Ascending aorta (tissue), 2 donors: ENCODE results near the gene TFDP2. TPM values are rescaled to one million over a fixed set of nuclear protein-coding genes. Genes with fewer than 3 reads are reported as not detected.

Experiments used
- DNase-seq, 2 donors: peaks; one replicate each; pipeline ENCODE4 v3.0.0-alpha.2; 2019; ENCODE audit warnings: low spot score in 2 of 2
- H3K27ac ChIP-seq, 2 donors: fragments of 200-600 bp; sonication (generic); one replicate each; pipeline ENCODE4 v1.5.1; 2016 to 2017; ENCODE audit warnings: mild to moderate bottlenecking in 1 of 2
- H3K27me3 ChIP-seq: fragments of 200-600 bp; sonication (generic); one replicate; pipeline ENCODE4 v1.5.1; 2017
- H3K36me3 ChIP-seq, 2 donors: fragments of 200-600 bp; sonication (generic); one replicate each; pipeline ENCODE4 v1.5.1; 2016
- H3K4me1 ChIP-seq, 2 donors: fragments of 200-600 bp; sonication (generic); one replicate each; pipeline ENCODE4 v1.5.1; 2016 to 2017; ENCODE audit warnings: mild to moderate bottlenecking in 1 of 2
- H3K4me3 ChIP-seq, 2 donors: fragments of 200-600 bp; sonication (generic); one replicate each; pipeline ENCODE4 v1.5.1; 2016 to 2017; ENCODE audit warnings: mild to moderate bottlenecking in 1 of 2
- H3K9me3 ChIP-seq, 2 donors: fragments of 200-600 bp; sonication (generic); one replicate each; pipeline ENCODE4 v1.5.1; 2016
- intact Hi-C: fragments of 100-400 bp; cut with DNase I; formaldehyde crosslinking; loops from one replicate; pipeline ENCODE4 v1.15.1; 2023
- total RNA-seq: library from RNA; depleted of rRNA; stranded (reverse); fragments of >200 nt; gene quantifications from one replicate; pipeline ENCODE4 v1.1.0, GENCODE V29; 2016
- TF ChIP-seq, protein P1 (sequence below), 3 experiments: fragments of 200-600 bp in 2 of 3; fragments of 450-650 bp in 1 of 3; sonication (generic) in 2 of 3; IDR thresholded peaks; one replicate each; pipeline ENCODE4 v1.5.1; 2016 to 2019; ENCODE audit warnings: antibody characterized with exemption in 3 of 3, mild to moderate bottlenecking in 1 of 3, moderate library complexity in 1 of 3

TFDP2 gene
- total RNA-seq, 1 donor from 2014 or later = 23.0 TPM

GRCh38 chr3:142134799-142135325, 14.5 kb downstream of the TFDP2 start:
- no peak for DNase-seq
- no peaks in the 10 kb centered on the region for H3K9me3 ChIP-seq
- no peak overlapping the region for H3K27ac ChIP-seq
- H3K27me3 ChIP-seq = no peaks in the 10 kb centered on the region
- H3K36me3 ChIP-seq = peaks cover 0 to 10% of the 10 kb centered on the region in 2 donors
- intact Hi-C loops = no loop called here
- no peaks in the 10 kb centered on the region for H3K4me1 ChIP-seq
- TF ChIP-seq, protein P1, sequence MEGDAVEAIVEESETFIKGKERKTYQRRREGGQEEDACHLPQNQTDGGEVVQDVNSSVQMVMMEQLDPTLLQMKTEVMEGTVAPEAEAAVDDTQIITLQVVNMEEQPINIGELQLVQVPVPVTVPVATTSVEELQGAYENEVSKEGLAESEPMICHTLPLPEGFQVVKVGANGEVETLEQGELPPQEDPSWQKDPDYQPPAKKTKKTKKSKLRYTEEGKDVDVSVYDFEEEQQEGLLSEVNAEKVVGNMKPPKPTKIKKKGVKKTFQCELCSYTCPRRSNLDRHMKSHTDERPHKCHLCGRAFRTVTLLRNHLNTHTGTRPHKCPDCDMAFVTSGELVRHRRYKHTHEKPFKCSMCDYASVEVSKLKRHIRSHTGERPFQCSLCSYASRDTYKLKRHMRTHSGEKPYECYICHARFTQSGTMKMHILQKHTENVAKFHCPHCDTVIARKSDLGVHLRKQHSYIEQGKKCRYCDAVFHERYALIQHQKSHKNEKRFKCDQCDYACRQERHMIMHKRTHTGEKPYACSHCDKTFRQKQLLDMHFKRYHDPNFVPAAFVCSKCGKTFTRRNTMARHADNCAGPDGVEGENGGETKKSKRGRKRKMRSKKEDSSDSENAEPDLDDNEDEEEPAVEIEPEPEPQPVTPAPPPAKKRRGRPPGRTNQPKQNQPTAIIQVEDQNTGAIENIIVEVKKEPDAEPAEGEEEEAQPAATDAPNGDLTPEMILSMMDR (IDR thresholded peaks at IDR 0.05) = no peak
- H3K4me3 ChIP-seq = no peak overlapping the region

- Histone ChIP-seq H3K36me3 (peaks cover 0 to 10% of the 10 kb centered on the region in 2 donors), H3K27ac (no peak overlapping the region), H3K27me3 (no peaks in the 10 kb centered on the region), H3K4me1 (no peaks in the 10 kb centered on the region), H3K9me3 (no peaks in the 10 kb centered on the region), H3K4me3 (no peak overlapping the region)
- TF ChIP-seq, protein P1 (IDR thresholded peaks at IDR 0.05) = no peak
- no peak for DNase-seq
- intact Hi-C loops = no loop called here
Observed at GRCh38 chr3:142129516-142130171, 19.7 kb downstream of the TFDP2 start.

- no peak overlapping the region for H3K27ac ChIP-seq
- no peaks in the 10 kb centered on the region for H3K27me3 ChIP-seq
- TF ChIP-seq, protein P1 (IDR thresholded peaks at IDR 0.05) = no peak
- H3K9me3 ChIP-seq = no peaks in the 10 kb centered on the region
- no peaks in the 10 kb centered on the region for H3K4me1 ChIP-seq
- intact Hi-C loops = no loop called here
- no peak for DNase-seq
- H3K36me3 ChIP-seq = peaks cover 0 to 7% of the 10 kb centered on the region in 2 donors
- H3K4me3 ChIP-seq = no peak overlapping the region
Observed at GRCh38 chr3:142127941-142128658, 21.2 kb downstream of the TFDP2 start.

- no peaks in the 10 kb centered on the region for H3K27me3 ChIP-seq
- TF ChIP-seq, protein P1 (IDR thresholded peaks at IDR 0.05) = no peak
- no peak overlapping the region for H3K4me3 ChIP-seq
- no peak for DNase-seq
- no peak overlapping the region for H3K27ac ChIP-seq
- intact Hi-C loops = no loop called here
- no peaks in the 10 kb centered on the region for H3K4me1 ChIP-seq
- H3K9me3 ChIP-seq = no peaks in the 10 kb centered on the region
- H3K36me3 ChIP-seq = no peaks in the 10 kb centered on the region
Observed at GRCh38 chr3:142124243-142124642, 25.1 kb downstream of the TFDP2 start.

DNA sequence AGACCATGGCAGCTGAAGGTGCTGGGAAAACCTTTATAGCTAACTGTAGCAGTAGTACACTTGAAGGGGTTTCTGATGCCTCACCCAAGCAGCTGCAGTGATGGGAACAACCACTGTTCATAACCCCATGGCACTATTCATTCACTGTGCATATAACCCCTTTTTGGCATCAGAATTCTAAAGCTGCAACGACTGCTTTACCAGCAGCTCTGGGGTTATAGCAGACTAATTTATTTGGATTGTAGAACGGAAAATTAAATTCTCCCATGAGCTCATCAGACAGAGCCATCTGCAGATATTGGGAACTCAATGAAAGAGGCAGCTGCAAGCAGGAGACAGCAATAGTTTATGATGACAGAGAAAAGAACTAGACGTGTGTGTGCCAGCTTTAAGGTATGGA, 28.6 kb downstream of the TFDP2 start:
- no peaks in the 10 kb centered on the region for H3K27me3 ChIP-seq
- H3K27ac ChIP-seq = no peak overlapping the region
- H3K36me3 ChIP-seq = no peaks in the 10 kb centered on the region
- TF ChIP-seq, protein P1 (IDR thresholded peaks at IDR 0.05) = no peak
- DNase-seq = no peak
- H3K4me1 ChIP-seq = no peaks in the 10 kb centered on the region
- H3K4me3 ChIP-seq = no peak overlapping the region
- intact Hi-C loops = no loop called here
- no peaks in the 10 kb centered on the region for H3K9me3 ChIP-seq
